Ascending aorta (tissue), 2 donors: Measurements from ENCODE around the gene FAM186B. TPM values are rescaled to one million over a fixed set of nuclear protein-coding genes. Genes with fewer than 3 reads are reported as not detected.

ENCODE experiments used
- DNase-seq, 2 donors: peaks; one replicate each; pipeline ENCODE4 v3.0.0-alpha.2; 2019; ENCODE audit warnings: low spot score in 2 of 2
- H3K27ac ChIP-seq, 2 donors: fragments of 200-600 bp; sonication (generic); one replicate each; pipeline ENCODE4 v1.5.1; 2016 to 2017; ENCODE audit warnings: mild to moderate bottlenecking in 1 of 2
- H3K27me3 ChIP-seq: fragments of 200-600 bp; sonication (generic); one replicate; pipeline ENCODE4 v1.5.1; 2017
- H3K36me3 ChIP-seq, 2 donors: fragments of 200-600 bp; sonication (generic); one replicate each; pipeline ENCODE4 v1.5.1; 2016
- H3K4me1 ChIP-seq, 2 donors: fragments of 200-600 bp; sonication (generic); one replicate each; pipeline ENCODE4 v1.5.1; 2016 to 2017; ENCODE audit warnings: mild to moderate bottlenecking in 1 of 2
- H3K4me3 ChIP-seq, 2 donors: fragments of 200-600 bp; sonication (generic); one replicate each; pipeline ENCODE4 v1.5.1; 2016 to 2017; ENCODE audit warnings: mild to moderate bottlenecking in 1 of 2
- H3K9me3 ChIP-seq, 2 donors: fragments of 200-600 bp; sonication (generic); one replicate each; pipeline ENCODE4 v1.5.1; 2016
- intact Hi-C: fragments of 100-400 bp; cut with DNase I; formaldehyde crosslinking; loops from one replicate; pipeline ENCODE4 v1.15.1; 2023
- total RNA-seq: library from RNA; depleted of rRNA; stranded (reverse); fragments of >200 nt; gene quantifications from one replicate; pipeline ENCODE4 v1.1.0, GENCODE V29; 2016
- TF ChIP-seq, protein P1 (sequence below), 3 experiments: fragments of 200-600 bp in 2 of 3; fragments of 450-650 bp in 1 of 3; sonication (generic) in 2 of 3; IDR thresholded peaks; one replicate each; pipeline ENCODE4 v1.5.1; 2016 to 2019; ENCODE audit warnings: antibody characterized with exemption in 3 of 3, mild to moderate bottlenecking in 1 of 3, moderate library complexity in 1 of 3

Gene FAM186B
- total RNA-seq, 1 donor from 2014 or later = not detected

DNA sequence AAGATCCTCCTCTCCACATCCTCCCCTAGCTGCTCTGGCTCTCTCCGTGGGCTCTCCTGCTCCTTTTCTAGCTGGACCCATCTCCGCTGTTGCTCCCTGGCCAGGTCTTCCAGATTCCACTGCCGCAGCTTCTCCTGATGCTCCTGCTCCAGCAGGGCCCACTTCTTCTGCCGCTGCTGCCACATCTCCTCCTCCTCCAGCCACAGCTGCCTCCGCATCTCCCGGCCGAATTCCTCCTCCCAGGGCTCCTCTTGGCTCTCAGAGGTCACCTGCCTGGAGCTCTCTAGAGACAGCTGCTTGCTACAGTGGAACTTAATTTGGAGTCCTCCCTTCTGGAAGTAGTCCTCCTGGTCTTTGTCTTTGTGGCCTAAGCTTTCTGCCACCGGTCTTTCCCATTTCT lies 5.5 kb downstream of the FAM186B start:
- no peak for DNase-seq
- H3K36me3 ChIP-seq = no peaks in the 10 kb centered on the region
- no peak overlapping the region for H3K4me3 ChIP-seq
- no peak overlapping the region for H3K27ac ChIP-seq
- no peaks in the 10 kb centered on the region for H3K4me1 ChIP-seq
- intact Hi-C loops = no loop called here
- H3K9me3 ChIP-seq = no peaks in the 10 kb centered on the region
- no peaks in the 10 kb centered on the region for H3K27me3 ChIP-seq
- TF ChIP-seq, protein P1, sequence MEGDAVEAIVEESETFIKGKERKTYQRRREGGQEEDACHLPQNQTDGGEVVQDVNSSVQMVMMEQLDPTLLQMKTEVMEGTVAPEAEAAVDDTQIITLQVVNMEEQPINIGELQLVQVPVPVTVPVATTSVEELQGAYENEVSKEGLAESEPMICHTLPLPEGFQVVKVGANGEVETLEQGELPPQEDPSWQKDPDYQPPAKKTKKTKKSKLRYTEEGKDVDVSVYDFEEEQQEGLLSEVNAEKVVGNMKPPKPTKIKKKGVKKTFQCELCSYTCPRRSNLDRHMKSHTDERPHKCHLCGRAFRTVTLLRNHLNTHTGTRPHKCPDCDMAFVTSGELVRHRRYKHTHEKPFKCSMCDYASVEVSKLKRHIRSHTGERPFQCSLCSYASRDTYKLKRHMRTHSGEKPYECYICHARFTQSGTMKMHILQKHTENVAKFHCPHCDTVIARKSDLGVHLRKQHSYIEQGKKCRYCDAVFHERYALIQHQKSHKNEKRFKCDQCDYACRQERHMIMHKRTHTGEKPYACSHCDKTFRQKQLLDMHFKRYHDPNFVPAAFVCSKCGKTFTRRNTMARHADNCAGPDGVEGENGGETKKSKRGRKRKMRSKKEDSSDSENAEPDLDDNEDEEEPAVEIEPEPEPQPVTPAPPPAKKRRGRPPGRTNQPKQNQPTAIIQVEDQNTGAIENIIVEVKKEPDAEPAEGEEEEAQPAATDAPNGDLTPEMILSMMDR (IDR thresholded peaks at IDR 0.05) = no peak

DNA sequence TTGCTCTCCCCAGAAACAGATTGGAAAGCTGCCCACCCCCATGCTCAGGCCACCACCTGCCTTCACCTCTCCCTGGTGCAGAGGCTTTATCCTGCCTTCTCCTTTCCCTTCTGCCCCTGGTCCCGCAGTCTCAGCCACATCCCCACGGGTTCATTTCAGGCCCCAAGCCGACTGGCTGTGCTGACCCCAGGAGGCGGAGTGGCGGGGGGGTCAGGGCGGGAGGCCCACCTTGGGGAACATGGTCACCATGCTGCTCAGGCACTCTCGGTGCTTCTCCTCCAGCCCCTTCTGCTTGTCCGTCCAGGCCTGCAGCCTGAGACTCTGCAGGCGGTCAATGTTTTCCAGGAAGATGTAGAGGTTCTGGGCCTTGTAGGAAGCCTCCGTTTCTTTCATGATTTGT lies 6.9 kb downstream of the FAM186B start:
- H3K27ac ChIP-seq = no peak overlapping the region
- H3K9me3 ChIP-seq = no peaks in the 10 kb centered on the region
- no peak overlapping the region for H3K4me3 ChIP-seq
- no peaks in the 10 kb centered on the region for H3K27me3 ChIP-seq
- intact Hi-C loops = no loop called here
- no peaks in the 10 kb centered on the region for H3K4me1 ChIP-seq
- no peak for DNase-seq
- H3K36me3 ChIP-seq = no peaks in the 10 kb centered on the region
- TF ChIP-seq, protein P1 (IDR thresholded peaks at IDR 0.05) = no peak

DNA sequence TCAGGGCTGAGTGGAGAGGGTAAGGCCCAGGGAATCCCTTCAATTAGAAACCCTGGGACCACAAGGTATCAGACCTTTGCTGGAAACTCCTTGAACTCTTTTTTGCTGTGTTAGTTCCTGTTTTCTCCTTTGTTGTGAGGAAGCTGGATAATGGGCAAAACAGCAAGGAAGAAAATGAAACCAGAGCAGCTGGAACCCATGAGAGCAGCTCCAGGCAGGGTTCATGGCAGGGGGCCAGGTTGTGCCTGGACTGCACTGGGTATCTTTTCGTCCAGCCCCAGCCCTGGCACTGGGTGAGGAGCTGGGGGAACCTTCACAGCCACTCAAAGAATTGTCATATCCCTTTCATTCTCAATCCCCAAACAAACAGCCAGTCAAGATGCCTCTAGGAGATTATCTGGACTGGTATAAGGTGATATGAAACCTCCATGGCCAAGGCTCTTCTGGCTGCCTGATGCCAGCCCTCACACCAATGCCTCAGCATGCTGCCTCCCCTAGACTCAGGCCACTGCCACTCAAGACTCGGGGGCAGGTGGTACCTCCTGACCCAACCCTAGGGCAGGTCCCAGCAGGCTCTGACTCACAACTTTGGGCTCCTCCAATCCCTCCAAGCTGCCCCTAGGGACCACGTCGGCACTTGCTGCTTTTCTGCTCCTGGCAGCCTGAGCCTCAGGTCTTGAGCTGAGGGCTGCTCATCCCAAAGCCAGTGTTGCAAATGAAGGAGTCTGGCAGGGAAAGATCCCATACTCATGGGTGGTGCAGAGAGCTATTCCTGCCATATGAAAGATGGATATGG lies 16.5 kb downstream of the FAM186B start:
- no peak overlapping the region for H3K27ac ChIP-seq
- H3K36me3 ChIP-seq = peaks cover 0 to 2% of the 10 kb centered on the region in 2 donors
- no peaks in the 10 kb centered on the region for H3K27me3 ChIP-seq
- H3K4me3 ChIP-seq = no peak overlapping the region
- intact Hi-C loops = no loop called here
- DNase-seq = no peak
- TF ChIP-seq, protein P1 (IDR thresholded peaks at IDR 0.05) = no peak
- H3K4me1 ChIP-seq = no peaks in the 10 kb centered on the region
- H3K9me3 ChIP-seq = no peaks in the 10 kb centered on the region

DNA sequence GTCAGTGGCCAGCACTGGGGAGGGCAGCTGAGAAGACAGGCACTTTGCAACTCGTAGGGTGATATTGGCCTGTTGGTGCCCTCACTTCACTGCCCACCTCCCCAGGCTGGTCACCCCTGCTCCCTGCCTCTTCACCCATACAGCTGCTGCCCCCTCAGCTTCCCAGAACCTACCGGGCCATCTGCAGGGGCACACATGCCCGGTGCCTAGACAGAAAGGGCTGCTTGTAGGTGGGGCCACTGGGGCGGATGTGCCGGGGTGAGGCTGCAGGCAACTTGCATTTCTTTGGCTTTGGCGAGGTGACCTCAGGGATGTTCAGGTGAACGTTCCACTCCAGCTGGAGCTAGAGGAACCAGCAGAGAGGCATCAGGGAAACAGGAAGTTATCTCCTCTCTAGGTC lies 17.2 kb downstream of the FAM186B start:
- DNase-seq = no peak
- TF ChIP-seq, protein P1 (IDR thresholded peaks at IDR 0.05) = no peak
- Histone ChIP-seq H3K27ac (no peak overlapping the region), H3K4me1 (no peaks in the 10 kb centered on the region), H3K27me3 (no peaks in the 10 kb centered on the region), H3K36me3 (peaks cover 0 to 2% of the 10 kb centered on the region in 2 donors), H3K4me3 (no peak overlapping the region), H3K9me3 (no peaks in the 10 kb centered on the region)
- intact Hi-C loops = no loop called here

DNA sequence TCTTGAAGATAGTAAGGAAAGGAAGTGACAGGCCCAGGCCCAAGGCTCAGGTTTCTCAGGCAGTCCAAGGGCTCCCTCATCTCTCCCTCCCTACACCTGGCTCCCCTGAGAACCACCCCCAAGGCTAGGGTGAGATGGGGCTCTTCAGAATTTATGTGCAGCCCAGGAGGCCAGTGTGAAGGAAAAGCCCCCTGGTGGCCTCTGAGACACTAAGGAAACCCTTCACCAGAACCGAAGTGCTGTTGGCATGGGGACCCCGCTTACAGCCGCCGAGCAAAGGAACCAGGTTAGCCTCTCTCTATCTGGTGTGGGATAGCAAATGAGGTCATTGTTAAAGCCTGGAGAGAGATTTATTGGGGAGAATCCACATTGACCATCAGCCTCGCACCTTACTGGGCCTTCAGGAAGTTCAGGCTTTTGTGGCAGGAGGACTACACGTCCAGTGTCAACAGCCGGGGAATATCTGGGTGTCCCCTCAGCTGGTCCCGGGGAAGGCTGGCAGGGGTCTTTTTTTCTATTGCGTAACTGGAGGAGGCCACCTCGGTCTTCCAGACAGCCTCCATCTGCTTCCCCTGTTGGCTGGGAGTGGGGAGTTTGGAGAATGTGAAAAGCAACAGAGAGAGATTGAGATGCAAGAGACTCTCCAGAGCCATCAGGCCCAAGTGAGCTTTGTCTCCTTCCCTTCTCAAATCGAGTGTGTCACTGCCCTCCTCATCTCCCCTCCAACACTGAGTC lies 18.1 kb downstream of the FAM186B start:
- Histone ChIP-seq H3K27ac (no peak overlapping the region), H3K4me1 (no peaks in the 10 kb centered on the region), H3K4me3 (no peak overlapping the region), H3K36me3 (peaks cover 0 to 2% of the 10 kb centered on the region in 2 donors), H3K9me3 (no peaks in the 10 kb centered on the region), H3K27me3 (no peaks in the 10 kb centered on the region)
- TF ChIP-seq, protein P1 (IDR thresholded peaks at IDR 0.05) = no peak
- no peak for DNase-seq
- intact Hi-C loops = no loop called here
